IPS-18c (cell line): ENCODE results near the gene SIRT1.
"Not testable (repeated sequence)": the region's sequence is repeated elsewhere in the genome, so short reads cannot be mapped to it uniquely, and the experiment has no call there.

Experiments
- H3K4me3 ChIP-seq: 2 replicates; pipeline ENCODE4 v1.7.0; 2013; ENCODE audit warnings: low read depth, mild to moderate bottlenecking, low read length, moderate library complexity; ENCODE audit not compliant: insufficient read depth
- H3K9me3 ChIP-seq: one replicate; pipeline ENCODE4 v1.6.1; 2013; ENCODE audit warnings: mild to moderate bottlenecking, low read length, moderate library complexity; ENCODE audit not compliant: control insufficient read depth, insufficient read depth

The SIRT1 gene

GRCh38 chr10:67864607-67865371, 19.7 kb upstream of the SIRT1 start:
- peaks cover under 1% of the 10 kb centered on the region for H3K9me3 ChIP-seq
- no peak overlapping the region for H3K4me3 ChIP-seq

- H3K4me3 ChIP-seq = no peak overlapping the region
- peaks cover 2% of the 10 kb centered on the region for H3K9me3 ChIP-seq
Observed at GRCh38 chr10:67868132-67868531, 16.3 kb upstream of the SIRT1 start.

- H3K4me3 ChIP-seq = no peak overlapping the region
- peaks cover 2% of the 10 kb centered on the region for H3K9me3 ChIP-seq
Observed at GRCh38 chr10:67869996-67870395, 14.5 kb upstream of the SIRT1 start.

- Histone ChIP-seq H3K9me3 (no peaks in the 10 kb centered on the region), H3K4me3 (no peak overlapping the region)
Observed at GRCh38 chr10:67875340-67876238, 8.9 kb upstream of the SIRT1 start.

- H3K9me3 ChIP-seq, H3K4me3 ChIP-seq: not testable (repeated sequence)
Observed at GRCh38 chr10:67877421-67877820, 7.0 kb upstream of the SIRT1 start.

GRCh38 chr10:67878133-67878532, 6.3 kb upstream of the SIRT1 start:
- no peaks in the 10 kb centered on the region for H3K9me3 ChIP-seq
- H3K4me3 ChIP-seq = no peak overlapping the region

- Histone ChIP-seq H3K4me3 (peak overlapping the region; percentile 53), H3K9me3 (no peaks in the 10 kb centered on the region)
Observed at GRCh38 chr10:67883710-67884312, 645 bp upstream of the SIRT1 start.

- H3K9me3 ChIP-seq = no peaks in the 10 kb centered on the region
- H3K4me3 ChIP-seq = peak overlapping the region; percentile 86
Observed at GRCh38 chr10:67884842-67885670, 600 bp downstream of the SIRT1 start.

- peaks cover 2% of the 10 kb centered on the region for H3K9me3 ChIP-seq
- H3K4me3 ChIP-seq = no peak overlapping the region
Observed at GRCh38 chr10:67893637-67894036, 9.2 kb downstream of the SIRT1 start.

- no peak overlapping the region for H3K4me3 ChIP-seq
- H3K9me3 ChIP-seq = peaks cover 2% of the 10 kb centered on the region
Observed at GRCh38 chr10:67903581-67903980, 19.1 kb downstream of the SIRT1 start.

- H3K4me3 ChIP-seq = no peak overlapping the region
- H3K9me3 ChIP-seq = no peaks in the 10 kb centered on the region
Observed at GRCh38 chr10:67912331-67912946, 28.0 kb downstream of the SIRT1 start.

- no peaks in the 10 kb centered on the region for H3K9me3 ChIP-seq
Observed at GRCh38 chr10:67914777-67915340, 30.4 kb downstream of the SIRT1 start.

GRCh38 chr10:67917169-67917568, 32.7 kb downstream of the SIRT1 start:
- H3K4me3 ChIP-seq = no peak overlapping the region
- H3K9me3 ChIP-seq = no peaks in the 10 kb centered on the region

More at GRCh38 chr10:67914777-67915340, 30.4 kb downstream of the SIRT1 start:
- H3K4me3 ChIP-seq = no peak overlapping the region

- no peak overlapping the region for H3K4me3 ChIP-seq
- H3K9me3 ChIP-seq = no peaks in the 10 kb centered on the region
Observed at GRCh38 chr10:67917679-67918078, 33.2 kb downstream of the SIRT1 start.

GRCh38 chr10:67921065-67921464, 36.6 kb downstream of the SIRT1 start:
- H3K9me3 ChIP-seq = no peaks in the 10 kb centered on the region
- no peak overlapping the region for H3K4me3 ChIP-seq

GRCh38 chr10:67923551-67923950, 39.1 kb downstream of the SIRT1 start:
- H3K4me3 ChIP-seq = no peak overlapping the region
- no peaks in the 10 kb centered on the region for H3K9me3 ChIP-seq
